GM19463 (cell line): Measurements from ENCODE around the gene OCSTAMP.
A peak's percentile ranks its signal among the peaks of the same experiment; 100 is the strongest.

Experiments used
- ATAC-seq: cut with Tn5 transposase; IDR thresholded peaks from one replicate; pipeline ENCODE4 v1.9.1; 2021; ENCODE audit warnings: mild to moderate bottlenecking, moderate library complexity; ENCODE audit not compliant: unreplicated experiment

OCSTAMP gene

DNA sequence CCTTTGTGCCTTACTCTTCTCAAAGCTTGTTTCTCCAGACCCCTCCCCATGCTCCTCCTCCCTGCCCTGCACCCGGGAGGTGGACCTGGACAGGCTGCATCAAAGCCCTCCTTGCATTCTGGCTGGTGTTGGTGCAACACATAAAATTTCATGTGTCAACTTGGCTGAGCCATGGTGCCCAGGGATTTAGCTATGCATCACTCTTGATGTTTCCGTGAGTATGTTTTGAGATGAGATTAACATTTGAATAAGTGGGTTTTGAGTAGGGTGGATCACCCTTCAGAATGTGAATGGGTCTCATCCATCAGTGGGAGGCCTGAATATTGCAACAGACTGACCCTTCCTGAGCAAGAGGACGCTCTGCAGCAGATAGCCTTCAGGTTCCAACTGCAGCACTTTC lies 4.4 kb upstream of the OCSTAMP start:
- ATAC-seq = no peak

DNA sequence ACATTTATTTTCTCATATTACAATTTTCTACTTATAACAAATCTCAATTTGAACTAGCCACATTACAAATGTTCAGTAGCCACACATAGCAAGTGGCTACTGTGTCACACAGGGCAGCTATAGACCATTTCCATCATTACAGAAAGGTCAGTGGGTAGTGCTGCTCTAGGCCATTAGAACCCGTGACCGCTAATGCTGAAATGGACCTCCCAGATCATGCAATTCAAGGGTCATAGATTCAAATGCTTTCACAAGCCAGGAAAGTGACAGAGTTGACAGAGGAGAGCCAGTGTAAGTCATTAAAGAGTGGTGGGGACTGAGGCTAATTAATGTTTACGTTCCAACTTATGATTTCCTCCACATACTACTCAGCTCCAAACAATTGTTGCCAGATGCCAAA lies 3.5 kb upstream of the OCSTAMP start:
- no peak for ATAC-seq

DNA sequence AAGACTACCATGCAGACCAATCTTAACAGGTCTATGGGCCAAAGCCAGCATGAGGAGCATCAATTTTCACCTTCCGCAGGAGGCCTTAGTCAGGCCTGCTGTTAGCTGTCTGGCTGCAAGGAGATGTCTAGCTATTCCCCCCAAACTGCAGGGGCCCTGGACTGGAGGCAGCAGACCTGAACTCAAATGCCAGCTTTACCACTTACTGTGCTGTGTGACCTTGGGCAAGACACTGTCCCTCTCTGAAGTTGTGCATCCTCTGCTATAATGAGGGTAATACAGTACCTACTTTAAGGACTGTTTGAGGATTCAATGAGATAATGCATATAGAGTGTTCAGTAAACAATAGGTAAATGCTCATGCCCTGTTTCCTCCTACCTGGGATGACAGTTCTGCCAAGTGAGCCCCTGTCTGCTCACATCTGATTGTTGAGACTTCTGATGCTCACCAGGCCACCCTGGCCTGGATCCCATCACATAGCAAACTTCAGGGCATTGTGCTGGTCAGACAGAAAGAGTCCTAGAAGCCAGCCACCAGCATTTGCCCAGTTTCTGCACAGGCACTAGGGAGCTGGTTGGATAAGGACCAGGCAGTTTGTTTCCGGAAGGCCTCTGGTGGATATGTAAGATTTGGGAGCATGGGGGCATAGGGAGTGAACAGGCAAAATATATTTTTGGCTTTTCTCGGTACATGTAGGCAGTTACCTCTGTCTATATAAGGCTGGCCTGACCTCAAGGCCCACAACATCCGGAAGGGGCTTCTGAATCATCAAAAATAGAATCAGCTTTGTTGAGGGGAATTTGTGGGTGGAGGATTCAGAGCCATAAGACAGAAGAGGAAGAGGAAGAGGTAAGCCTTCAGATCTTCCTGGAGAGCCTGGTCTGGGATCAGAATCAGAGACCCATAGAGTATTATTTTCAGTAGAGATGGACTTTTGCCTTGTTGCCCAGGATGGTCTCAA lies 2.3 kb upstream of the OCSTAMP start:
- peak; percentile 68 for ATAC-seq

DNA sequence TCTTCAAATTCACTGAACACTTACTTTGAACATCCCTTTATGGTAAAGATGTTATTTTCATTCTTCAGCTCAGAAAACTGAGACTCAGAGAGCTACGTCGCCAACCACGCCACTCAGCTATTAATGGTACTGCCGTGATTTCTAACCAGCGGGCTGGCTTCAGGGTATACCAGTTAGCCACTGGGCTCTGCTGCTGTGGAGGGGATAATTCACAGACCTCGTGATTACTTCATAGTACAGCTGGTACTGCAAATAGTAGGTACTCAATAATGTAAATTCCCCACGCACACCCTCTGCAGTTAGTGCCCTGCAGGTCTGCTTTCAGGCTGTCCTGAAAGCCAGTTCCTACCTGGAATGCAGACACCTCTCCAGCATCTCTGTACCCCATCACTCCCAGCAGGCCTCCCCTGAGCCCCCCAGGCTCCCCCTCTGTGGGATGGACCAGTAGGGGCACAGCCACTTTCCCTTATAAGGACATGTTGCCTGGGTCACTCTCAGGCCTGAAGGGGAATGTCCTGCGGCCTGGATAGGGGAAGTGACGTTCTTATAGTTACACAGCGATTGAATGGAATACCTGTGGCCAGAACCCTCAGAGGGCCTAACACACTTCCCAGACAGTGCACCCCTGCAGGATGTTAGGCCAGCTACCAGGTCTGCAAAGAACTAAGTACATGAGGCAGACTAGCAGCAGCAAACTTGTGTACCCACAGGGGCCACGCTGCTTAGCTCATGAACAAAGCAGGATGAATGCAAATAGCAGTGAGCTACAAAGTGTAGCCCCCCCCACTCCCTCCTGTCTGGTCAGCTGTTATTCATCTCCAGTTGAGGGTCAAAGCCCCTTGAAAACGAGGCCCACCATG lies 1.3 kb upstream of the OCSTAMP start:
- no peak for ATAC-seq

DNA sequence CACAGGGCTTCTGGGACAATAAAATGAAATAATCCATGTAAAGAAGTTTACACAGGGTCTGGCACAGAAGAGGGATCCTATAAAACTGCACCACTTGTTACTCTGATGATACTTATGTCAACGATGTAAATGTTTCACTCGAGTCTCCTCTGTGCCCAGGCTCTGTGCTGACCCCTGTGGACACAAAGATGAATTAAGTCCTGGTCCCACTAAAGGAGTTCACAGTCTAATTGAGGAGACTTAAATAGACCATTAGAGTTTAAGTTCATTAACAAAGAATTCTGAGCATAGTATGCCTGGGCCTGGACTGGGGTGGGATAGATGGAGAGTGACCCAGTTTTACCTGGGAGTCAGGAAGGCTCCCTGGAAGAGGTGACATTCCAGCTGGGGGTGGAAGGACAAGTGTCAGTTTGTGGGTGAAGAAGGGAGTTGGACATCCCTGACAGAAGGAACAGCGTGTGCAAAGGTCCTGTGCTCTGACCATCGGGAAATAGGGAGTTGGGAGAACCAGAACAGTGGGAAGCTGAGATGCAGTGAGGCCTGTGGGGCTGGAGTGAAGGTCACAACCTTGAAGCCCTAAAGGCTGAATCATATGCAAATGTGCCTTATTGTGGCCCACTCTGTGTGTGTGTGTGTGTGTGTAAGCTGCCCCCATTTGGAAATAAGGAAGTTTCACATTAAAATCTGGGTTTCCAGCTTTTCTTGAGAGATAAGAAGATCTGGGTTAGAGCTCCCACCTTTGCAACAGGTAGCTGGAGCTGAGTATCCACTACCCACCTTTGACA lies 1.1 kb downstream of the OCSTAMP start:
- ATAC-seq = no peak

DNA sequence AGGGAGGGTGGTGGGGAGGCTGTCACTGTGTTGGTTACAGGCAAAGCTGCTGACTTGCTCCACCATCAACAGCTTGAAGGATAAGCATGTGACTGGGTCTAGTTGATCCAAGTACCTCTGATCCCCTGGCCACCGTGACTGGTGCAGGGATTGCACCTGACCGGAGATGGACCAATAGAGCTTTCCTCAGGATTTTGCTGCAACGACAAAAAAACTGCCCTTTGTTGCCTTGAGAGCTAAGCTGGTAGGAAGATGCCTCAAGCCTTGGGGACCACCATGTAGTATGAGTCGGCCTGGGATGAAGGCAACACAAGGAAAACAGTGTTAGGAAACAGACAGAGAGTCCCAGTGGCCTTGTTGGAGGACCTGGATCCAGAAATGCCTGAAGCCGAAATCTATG lies 1.8 kb downstream of the OCSTAMP start:
- no peak for ATAC-seq

DNA sequence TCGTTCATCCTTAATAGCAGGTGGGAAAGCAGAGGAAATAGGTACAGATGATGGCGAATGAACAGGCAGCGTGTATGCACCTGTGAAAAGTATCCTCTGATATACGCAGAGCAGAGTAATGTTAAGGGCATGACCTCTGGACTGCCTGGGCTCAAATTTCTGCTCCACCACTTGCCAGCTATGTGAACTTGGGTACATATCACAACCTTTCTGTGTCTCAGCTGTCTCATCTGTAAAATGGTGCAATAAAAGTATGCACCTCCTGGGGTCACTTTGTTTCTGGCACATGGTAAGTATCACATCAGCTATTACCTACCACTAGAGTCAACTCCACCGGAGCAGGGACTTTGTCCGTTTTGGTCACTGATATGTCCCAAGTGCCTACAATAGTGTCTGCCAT lies 2.5 kb downstream of the OCSTAMP start:
- ATAC-seq = no peak

DNA sequence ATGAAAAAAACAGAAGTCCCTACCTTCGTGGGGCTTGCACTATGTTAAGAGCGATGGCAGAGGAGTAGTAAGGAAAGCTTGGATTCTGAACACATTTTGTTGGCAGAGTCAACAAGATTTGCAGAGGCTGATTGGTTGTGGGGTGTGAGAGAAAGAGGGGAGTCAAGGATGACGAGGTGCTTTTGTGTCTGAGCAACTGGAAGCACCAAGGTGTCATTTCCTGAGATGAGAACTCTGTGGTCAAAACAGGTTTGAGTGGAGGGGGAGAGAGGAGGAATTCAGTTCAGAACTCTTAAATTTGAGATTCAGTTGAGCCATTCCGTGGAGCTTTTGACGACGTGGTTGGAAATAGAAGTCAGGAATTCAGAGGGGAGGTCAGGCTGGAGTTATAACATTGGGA lies 3.5 kb downstream of the OCSTAMP start:
- no peak for ATAC-seq

DNA sequence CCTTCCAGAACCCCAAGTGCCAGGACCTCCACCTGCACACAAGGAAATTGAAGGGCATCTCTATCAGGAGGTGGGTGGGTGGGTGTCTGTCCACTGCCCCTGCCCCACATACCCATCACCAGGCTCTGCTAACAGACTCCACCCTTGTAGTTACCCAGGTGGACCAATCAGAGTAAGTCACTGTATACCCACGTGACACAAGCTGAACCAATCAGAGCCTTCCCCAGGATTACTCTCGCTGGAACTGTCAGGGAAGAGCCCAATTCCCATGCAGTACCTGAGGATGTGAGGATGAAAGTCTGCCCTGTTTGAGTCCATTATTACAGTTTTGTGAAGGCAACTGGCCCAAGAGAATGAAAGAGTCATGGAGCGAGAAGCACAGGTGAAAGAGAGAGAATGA lies 4.2 kb downstream of the OCSTAMP start:
- no peak for ATAC-seq

DNA sequence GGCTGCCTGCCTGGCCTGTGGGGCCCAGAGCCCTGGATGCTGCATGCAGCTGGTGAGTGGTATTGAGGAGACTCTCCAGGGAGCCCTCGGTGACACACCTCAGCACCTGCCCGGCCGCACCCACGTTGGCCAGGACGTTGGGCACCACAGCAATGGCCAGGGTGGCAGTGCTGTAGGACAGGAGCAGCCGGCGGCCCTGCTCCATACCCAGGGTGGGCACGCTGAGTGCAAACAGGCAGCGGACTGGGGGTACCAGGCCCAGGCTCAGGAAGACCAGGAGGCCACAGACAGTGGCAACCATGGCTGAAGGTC lies 4.7 kb downstream of the OCSTAMP start:
- ATAC-seq = no peak

DNA sequence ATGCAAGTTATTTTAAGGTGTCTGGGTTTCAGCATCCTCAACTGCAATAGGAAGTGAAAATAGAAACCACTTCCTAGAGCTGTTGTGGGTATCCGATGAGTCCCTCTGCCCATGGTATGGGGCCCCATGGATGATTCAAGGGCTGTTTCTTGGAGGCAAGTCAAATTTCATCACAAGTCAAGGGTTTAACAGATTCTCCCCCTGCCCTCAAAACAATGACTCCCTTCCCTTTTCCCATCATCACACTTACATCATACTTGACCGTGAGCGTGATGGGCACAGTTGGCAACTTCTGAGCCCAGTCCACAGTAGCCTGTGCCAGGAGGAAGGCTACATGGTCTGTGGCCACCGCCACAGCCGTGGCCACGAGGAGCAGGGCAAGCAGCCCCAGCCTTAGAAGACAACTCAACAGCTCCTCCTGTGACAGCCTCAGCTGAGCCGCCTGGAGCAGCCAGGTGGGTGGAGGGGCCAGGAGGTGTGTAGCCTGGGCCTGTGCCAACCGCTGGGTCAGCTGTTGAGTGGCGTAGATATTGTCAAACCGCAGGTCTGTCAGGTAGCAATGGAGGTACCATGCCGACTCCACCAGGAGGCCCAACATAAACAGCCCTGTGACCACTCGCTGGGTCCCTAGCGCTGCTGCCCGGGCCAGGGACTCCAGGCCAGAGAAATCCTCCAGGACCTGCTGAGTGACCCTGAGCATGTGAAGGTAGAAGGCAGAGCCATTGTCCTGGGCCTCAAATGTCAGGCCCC lies 5.2 kb downstream of the OCSTAMP start:
- peak; percentile 42 for ATAC-seq

DNA sequence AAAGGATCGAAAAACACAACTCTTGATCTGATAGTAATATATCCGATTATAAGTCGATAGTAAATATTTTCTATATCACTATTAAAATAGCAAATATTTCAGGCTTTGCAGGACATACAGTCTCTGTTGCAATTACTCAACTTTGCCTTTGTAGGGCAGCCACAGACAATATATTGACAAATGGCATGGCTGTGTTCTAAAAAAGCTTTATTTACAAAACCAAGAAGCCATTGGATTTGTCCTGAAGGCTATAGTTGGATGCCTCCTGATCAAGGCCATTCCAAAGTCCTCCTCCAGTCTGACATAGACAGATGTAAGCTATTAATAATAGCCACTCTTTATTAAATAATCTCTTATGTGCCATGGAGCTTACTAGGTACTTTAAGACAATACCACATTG lies 5.9 kb downstream of the OCSTAMP start:
- no peak for ATAC-seq

DNA sequence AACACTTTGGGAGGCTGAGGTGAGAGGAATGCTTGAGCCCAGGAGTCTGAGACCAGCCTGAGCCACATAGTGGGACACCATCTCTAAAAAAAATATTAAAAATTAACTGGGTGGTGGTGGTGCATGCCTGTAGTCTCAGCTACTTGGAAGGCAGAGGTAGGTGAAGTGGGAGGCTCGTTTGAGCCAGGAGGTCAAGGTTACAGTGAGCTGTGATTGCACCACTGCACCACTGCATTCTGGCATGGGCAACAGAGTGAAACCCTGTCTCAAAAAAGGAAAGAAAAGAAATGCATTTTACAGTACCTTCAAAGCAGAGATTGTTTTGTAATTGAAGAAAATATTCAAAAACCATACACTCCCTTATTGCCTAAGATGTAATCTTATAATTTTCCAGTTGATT lies 6.5 kb downstream of the OCSTAMP start:
- ATAC-seq = no peak

DNA sequence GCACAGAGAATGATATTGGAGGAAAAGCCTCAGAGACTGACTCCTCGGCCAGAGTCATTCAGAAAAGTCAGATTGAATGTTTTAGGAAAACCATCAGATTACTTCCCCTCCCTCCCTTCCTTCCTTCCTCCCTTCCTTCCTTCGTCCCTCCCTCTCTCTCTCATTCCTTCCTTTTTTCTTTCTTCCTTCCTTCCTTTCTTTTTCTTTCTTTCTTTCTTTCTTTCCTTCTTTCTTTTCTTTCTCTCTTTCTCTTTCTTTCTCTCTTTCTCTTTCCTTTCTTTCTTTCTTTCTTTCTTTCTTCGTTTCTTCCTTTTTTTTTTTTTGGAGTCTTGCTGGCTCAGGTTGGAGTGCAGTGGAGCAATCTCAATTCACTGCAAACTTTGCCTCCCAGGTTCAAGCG lies 7.4 kb downstream of the OCSTAMP start:
- no peak for ATAC-seq

DNA sequence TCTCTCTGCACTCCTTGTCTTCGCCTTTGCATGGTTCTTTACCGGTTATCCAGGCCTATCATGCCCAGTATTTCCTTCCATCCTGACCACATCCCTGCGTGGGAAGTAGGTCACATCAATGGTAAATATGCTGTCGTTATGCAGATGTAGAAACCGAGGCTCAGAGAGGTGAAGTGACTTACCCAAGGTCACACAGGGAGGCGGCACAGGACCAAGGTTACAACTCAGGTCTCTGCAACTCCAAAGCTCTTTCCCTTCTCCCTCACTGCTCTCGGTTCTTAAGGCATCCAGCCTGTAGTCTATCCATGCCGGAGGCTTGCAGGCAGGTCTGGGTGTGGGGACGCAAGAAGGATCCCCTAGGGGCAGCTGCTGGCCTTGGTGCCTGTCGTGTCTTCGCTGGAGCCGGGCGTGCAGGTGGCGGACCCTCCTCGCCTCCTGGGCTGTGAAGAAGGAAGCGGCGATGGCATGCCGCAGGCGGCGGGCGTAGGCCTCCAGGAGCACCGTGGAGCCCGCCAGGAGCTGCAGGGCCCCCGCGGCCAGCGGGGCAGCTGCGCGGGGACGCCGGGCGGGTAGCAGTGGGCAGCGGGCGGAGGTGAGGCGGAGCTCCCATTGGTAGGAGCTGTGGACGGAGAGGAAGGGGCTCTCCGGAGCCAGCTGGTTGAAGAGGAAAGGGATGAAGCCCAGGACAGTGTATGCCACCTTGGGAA lies 9.1 kb downstream of the OCSTAMP start:
- no peak for ATAC-seq

DNA sequence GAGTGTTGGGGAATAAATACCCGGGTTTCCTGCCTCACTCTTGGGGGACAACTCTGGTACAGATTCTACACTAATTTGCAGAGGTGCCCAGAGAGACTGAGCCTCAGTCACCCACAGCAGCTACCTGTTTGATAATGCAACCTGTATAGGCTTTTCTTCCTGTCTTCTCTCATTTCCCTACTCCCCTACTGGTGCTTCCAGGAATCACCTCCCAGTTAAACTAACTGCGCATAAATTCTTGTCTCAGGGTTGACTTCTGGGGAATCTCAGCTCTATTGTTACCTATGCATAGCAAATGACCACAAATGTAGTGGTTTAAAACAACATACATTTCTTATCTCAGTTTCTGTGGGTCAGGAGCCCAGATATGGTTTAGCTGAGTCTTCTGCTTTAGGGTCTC lies 11.3 kb downstream of the OCSTAMP start:
- ATAC-seq = no peak

DNA sequence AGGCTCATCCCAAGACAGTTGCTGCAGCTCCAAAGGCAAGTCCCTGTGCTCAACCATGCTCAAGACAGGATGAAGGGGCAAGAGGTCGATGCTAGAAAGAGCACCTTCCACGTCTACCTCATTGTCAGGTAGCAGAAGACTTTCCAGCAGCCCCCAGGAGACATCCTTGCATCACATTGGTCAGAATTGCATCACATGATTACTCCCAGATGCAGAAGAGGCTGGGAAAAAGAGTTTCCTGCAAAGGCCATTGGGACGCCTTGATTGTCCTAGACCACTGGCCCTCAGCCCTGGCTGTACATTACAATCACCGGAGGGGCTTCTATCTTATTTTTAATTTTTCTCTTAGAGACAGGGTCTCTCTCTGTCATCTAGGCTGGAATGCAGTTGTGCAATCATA lies 19.8 kb downstream of the OCSTAMP start:
- ATAC-seq = no peak

DNA sequence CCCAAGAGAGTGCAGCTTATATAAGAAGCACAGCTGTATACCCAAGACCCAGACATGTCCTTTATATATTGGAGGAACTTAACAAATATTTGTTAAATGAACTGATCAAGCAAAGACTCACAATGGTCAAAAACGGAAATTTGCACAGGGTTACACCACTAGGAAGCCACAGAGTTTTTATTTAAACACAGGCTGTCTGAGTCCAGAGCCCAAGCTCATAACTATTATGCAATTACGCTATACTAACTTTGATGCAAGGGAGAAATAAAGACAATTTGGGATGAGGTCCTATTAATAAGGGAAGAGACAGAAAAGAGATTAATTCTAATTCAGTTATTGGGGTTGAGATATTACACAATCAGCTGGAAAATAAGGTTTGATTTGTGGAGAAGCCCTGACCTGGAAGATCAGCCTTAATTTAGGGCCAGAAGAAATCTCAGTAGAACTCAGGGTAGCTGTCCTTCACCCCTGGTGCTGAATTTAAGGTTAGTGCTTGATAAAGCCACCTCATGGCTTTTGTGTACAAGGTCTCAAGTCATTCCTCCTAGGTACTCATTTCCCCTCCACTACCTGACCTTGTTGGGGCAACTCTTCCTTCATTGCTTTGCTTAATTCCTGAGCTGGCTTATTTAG lies 26.6 kb downstream of the OCSTAMP start:
- no peak for ATAC-seq

DNA sequence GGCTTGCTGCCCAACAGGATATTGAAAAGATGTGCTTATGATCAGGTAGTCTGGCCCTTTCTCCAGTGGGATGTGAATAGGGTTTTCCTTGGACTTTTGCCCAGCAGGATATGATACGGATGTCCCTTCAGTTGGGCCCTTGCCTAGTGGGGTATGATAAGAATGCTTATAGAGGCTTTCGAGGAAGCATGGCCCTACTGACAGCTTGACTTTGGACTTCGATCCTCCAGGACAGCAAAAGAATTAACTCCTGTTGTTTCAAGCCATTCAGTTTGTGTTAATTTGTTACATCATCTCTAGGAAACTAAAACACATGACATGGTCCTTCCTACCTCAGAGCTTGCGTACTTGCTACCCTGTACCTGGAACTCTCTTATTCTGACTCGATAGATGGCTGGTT lies 27.3 kb downstream of the OCSTAMP start:
- no peak for ATAC-seq
